Breast epithelium (tissue), 3 donors: Measurements from ENCODE around the gene ANKRD44.

Experiments used
- POLR2A ChIP-seq: fragments of 450-650 bp; IDR thresholded peaks from one replicate; pipeline ENCODE4 v1.6.1; 2016; ENCODE audit warnings: antibody characterized with exemption, mild to moderate bottlenecking, moderate library complexity
- TF ChIP-seq, protein P1 (sequence below), 3 donors: fragments of 450-650 bp; IDR thresholded peaks; one replicate each; pipeline ENCODE4 v1.5.1; 2016 to 2017; ENCODE audit warnings: antibody characterized with exemption in 3 of 3, mild to moderate bottlenecking in 3 of 3, moderate library complexity in 3 of 3

DNA sequence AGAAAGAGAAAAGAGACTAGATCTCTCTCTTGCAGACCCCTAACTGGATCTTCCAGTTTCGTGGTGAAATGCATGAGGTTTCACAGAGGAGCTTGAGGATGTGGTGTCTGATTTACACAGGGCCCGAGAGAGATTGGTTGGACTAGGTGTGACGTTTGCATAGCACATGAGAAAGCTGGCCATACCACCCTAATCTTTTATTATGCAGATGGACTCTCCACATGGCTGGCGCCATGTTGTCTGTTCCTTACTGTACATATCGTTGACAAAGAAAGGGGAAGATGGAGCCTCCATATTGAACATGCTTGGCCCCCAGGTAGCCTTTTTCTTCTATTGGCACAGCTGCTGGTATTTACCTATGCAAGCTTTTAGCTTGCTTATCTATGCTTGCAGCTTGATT lies 356.6 kb downstream of the ANKRD44 start:
- no peak for TF ChIP-seq POLR2A
- TF ChIP-seq, protein P1, sequence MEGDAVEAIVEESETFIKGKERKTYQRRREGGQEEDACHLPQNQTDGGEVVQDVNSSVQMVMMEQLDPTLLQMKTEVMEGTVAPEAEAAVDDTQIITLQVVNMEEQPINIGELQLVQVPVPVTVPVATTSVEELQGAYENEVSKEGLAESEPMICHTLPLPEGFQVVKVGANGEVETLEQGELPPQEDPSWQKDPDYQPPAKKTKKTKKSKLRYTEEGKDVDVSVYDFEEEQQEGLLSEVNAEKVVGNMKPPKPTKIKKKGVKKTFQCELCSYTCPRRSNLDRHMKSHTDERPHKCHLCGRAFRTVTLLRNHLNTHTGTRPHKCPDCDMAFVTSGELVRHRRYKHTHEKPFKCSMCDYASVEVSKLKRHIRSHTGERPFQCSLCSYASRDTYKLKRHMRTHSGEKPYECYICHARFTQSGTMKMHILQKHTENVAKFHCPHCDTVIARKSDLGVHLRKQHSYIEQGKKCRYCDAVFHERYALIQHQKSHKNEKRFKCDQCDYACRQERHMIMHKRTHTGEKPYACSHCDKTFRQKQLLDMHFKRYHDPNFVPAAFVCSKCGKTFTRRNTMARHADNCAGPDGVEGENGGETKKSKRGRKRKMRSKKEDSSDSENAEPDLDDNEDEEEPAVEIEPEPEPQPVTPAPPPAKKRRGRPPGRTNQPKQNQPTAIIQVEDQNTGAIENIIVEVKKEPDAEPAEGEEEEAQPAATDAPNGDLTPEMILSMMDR (IDR thresholded peaks at IDR 0.05): no peak
